HEK293 (cell line): Measurements from ENCODE around the gene NXPE4.
"Not testable (repeated sequence)": the region's sequence is repeated elsewhere in the genome, so short reads cannot be mapped to it uniquely, and the experiment has no call there.

Experiments
- BCL11A ChIP-seq: fragments of 450-650 bp; formaldehyde crosslinking; IDR thresholded peaks from 2 replicates; pipeline ENCODE4 v1.5.1; 2016; ENCODE audit warnings: low read depth, missing biosample characterization, missing genetic modification characterization
- CTCF ChIP-seq: fragments of 450-650 bp; formaldehyde crosslinking; IDR thresholded peaks from 2 replicates; pipeline ENCODE4 v1.5.1; 2016; ENCODE audit warnings: missing biosample characterization, missing genetic modification characterization
- PRDM1 ChIP-seq: fragments of 450-650 bp; formaldehyde crosslinking; IDR thresholded peaks from 2 replicates; pipeline ENCODE4; 2016; ENCODE audit warnings: missing biosample characterization, missing genetic modification characterization
- REPIN1 ChIP-seq: fragments of 450-650 bp; formaldehyde crosslinking; IDR thresholded peaks from 2 replicates; pipeline ENCODE4 v1.5.1; 2017; ENCODE audit warnings: missing biosample characterization, missing genetic modification characterization, low read depth
- TRIM28 ChIP-seq: IDR thresholded peaks from 2 replicates; pipeline ENCODE4 v1.6.1; 2011; ENCODE audit warnings: low read length, control low read depth, borderline replicate concordance
- ZNF10 ChIP-seq: fragments of 450-650 bp; formaldehyde crosslinking; IDR thresholded peaks from 2 replicates; pipeline ENCODE4 v1.5.1; 2017; ENCODE audit warnings: missing biosample characterization, missing genetic modification characterization
- ZNF121 ChIP-seq: fragments of 450-650 bp; formaldehyde crosslinking; IDR thresholded peaks from 2 replicates; pipeline ENCODE4 v1.5.1; 2016; ENCODE audit warnings: missing biosample characterization, missing genetic modification characterization
- ZNF18 ChIP-seq: fragments of 450-650 bp; formaldehyde crosslinking; IDR thresholded peaks from 2 replicates; pipeline ENCODE4 v1.5.1; 2016; ENCODE audit warnings: missing biosample characterization, missing genetic modification characterization
- ZNF23 ChIP-seq: fragments of 450-650 bp; formaldehyde crosslinking; IDR thresholded peaks from 2 replicates; pipeline ENCODE4 v1.5.1; 2016; ENCODE audit warnings: missing biosample characterization, missing genetic modification characterization, borderline replicate concordance
- ZNF274 ChIP-seq, 2 experiments: fragments of 200-500 bp in 1 of 2; fragments of 450-650 bp in 1 of 2; sonication (Bioruptor generic) in 1 of 2; formaldehyde crosslinking in 1 of 2; IDR thresholded peaks; 2 replicates each; pipeline versions ENCODE4 v1.5.1 to v1.6.1; 2014 to 2016; ENCODE audit warnings: borderline replicate concordance in 1 of 2, inconsistent platforms in 1 of 2, low read length in 1 of 2, missing biosample characterization in 1 of 2, missing genetic modification characterization in 1 of 2
- ZNF302 ChIP-seq: fragments of 450-650 bp; formaldehyde crosslinking; IDR thresholded peaks from 2 replicates; pipeline ENCODE4 v1.5.1; 2016; ENCODE audit warnings: missing biosample characterization, missing genetic modification characterization, low read depth
- ZNF776 ChIP-seq: fragments of 450-650 bp; formaldehyde crosslinking; IDR thresholded peaks from 2 replicates; pipeline ENCODE4 v1.5.0; 2017; ENCODE audit warnings: missing biosample characterization, missing genetic modification characterization, borderline replicate concordance
- ZNF777 ChIP-seq: fragments of 450-650 bp; formaldehyde crosslinking; IDR thresholded peaks from 2 replicates; pipeline ENCODE4 v1.5.1; 2017; ENCODE audit warnings: missing biosample characterization, missing genetic modification characterization, borderline replicate concordance
- ZSCAN18 ChIP-seq: fragments of 450-650 bp; formaldehyde crosslinking; IDR thresholded peaks from 2 replicates; pipeline ENCODE4 v1.5.1; 2016; ENCODE audit warnings: missing biosample characterization, missing genetic modification characterization

GRCh38 chr11:114606802-114607075 is 11.2 kb upstream of the NXPE4 start:
- TF ChIP-seq REPIN1; CTCF; ZNF23 (tag by site-specific recombination); ZSCAN18 (tag by site-specific recombination); TRIM28; ZNF777 (tag by site-specific recombination); ZNF302 (tag by site-specific recombination); PRDM1 (tag by site-specific recombination); ZNF776 (tag by site-specific recombination); ZNF10 (tag by site-specific recombination); ZNF18 (tag by site-specific recombination); ZNF121; BCL11A (tag by site-specific recombination); ZNF274 (IDR thresholded peaks at IDR 0.05; ENCODE audit: low read length); ZNF274 (tag by site-specific recombination; IDR thresholded peaks at IDR 0.05; ENCODE audit: borderline replicate concordance): not testable (repeated sequence)
